SJSA1 (cell line): ENCODE measurements around the gene HNRNPUL1. TPM values are rescaled to one million over a fixed set of nuclear protein-coding genes. Genes with fewer than 3 reads are reported as not detected.
A peak's percentile ranks its signal among the peaks of the same experiment; 100 is the strongest.

ENCODE experiments used
- DNase-seq, 2 experiments: peaks; one replicate each; pipeline ENCODE4 v3.0.0-alpha.2; 2015 to 2020; ENCODE audit warnings: low spot score in 2 of 2, low read depth in 1 of 2
- H3K27ac ChIP-seq: fragments of 250-450 bp; sonication (Bioruptor Pico); 2 replicates; pipeline ENCODE4 v1.5.1; 2020; ENCODE audit warnings: mild to moderate bottlenecking, moderate library complexity
- H3K27me3 ChIP-seq: fragments of 250-450 bp; sonication (Bioruptor Pico); replicated peaks from 2 replicates; pipeline ENCODE4 v1.5.1; 2020; ENCODE audit warnings: mild to moderate bottlenecking, moderate library complexity
- H3K36me3 ChIP-seq: fragments of 250-450 bp; sonication (Bioruptor Pico); 2 replicates; pipeline ENCODE4 v1.5.1; 2020; ENCODE audit warnings: mild to moderate bottlenecking
- H3K4me1 ChIP-seq: fragments of 250-450 bp; sonication (Bioruptor Pico); replicated peaks from 2 replicates; pipeline ENCODE4 v1.6.1; 2021; ENCODE audit warnings: mild to moderate bottlenecking
- H3K4me3 ChIP-seq: fragments of 250-450 bp; sonication (Bioruptor Pico); 2 replicates; pipeline ENCODE4 v1.5.1; 2020; ENCODE audit warnings: mild to moderate bottlenecking
- H3K9me3 ChIP-seq: fragments of 250-450 bp; sonication (Bioruptor Pico); replicated peaks from 2 replicates; pipeline ENCODE4 v1.5.1; 2020; ENCODE audit warnings: mild to moderate bottlenecking
- total RNA-seq: library from RNA; depleted of rRNA; stranded (reverse); fragments of >200 nt; shearing (Covaris generic); gene quantifications from 2 replicates; pipeline ENCODE4 v1.2.3, GENCODE V29; 2014; rRNA removed

HNRNPUL1 gene
- 147 and 162 TPM in 2 replicates for total RNA-seq

DNA sequence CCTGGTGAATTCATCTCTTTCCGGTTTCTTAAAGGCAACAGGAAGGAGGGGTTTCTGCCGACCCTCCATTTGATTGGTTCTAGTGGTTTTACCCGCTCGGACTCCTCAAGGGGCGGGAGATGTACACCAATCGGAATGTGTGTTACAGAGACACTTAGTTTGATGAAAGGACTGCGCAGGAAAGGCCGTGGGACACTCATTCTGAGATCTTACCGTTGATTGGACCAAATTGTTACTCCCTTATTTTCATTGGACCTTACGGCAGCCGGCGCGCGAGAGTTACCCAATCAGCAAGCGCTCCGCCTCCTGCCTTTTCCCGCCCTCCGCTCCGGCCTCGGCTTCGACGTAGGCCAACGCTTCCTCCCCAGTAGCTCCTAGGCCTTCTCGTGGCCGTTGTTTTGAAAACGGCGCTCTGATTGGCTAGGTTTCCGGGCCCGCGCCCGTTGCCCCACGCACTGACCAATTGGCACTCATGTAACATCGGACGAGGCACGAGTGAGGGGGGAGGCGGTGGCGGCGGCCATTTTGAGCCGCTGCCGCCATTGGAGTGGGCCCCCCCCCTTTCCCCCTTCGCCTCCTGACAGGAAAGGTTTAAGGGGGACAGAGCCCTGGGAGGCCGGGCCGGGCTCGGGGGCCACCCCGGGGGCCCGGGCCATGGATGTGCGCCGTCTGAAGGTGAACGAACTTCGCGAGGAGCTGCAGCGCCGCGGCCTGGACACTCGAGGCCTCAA is at the start of gene HNRNPUL1:
HNRNPUL1 (plus strand) TSS at position 523 of the 731 bp plus-strand sequence; CDS start at position 655, 132 bp downstream.
- H3K9me3 ChIP-seq, result no peaks in the 10 kb centered on the region
- H3K36me3 ChIP-seq, result peaks cover 67% of the 10 kb centered on the region
- H3K4me3 ChIP-seq, result peak within 1 kb of the TSS; percentile 87
- peak within 1 kb of the TSS; percentile 95 for H3K27ac ChIP-seq
- peaks cover 23% of the 10 kb centered on the region for H3K4me1 ChIP-seq
- H3K27me3 ChIP-seq, result no peaks in the 10 kb centered on the region
- peak; percentile 99 to 100 for DNase-seq

DNA sequence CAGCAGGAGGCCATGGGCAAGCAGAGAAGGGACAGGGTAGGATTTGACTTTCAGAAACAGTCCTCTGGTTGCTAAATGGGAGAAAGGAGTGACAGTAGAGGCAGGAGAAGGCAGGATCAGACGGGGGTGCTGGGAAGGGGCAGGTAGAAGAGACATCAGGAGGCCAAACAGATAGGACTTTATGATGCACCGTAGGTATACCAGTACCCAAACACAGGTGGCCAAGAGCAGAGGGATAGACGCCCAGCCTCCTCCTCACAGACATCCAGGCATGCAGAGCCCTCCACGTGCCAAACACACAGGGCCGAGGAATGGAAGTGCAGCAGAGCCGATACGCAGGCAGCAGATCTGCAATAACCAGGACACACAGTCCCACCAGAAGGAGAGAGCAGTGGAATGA is 46.4 kb upstream of the HNRNPUL1 start:
- Histone ChIP-seq H3K4me1 (peaks cover 35% of the 10 kb centered on the region), H3K27ac (no peak overlapping the region), H3K9me3 (no peaks in the 10 kb centered on the region), H3K27me3 (no peaks in the 10 kb centered on the region), H3K36me3 (peaks cover 31% of the 10 kb centered on the region), H3K4me3 (no peak overlapping the region)
- no peak for DNase-seq

DNA sequence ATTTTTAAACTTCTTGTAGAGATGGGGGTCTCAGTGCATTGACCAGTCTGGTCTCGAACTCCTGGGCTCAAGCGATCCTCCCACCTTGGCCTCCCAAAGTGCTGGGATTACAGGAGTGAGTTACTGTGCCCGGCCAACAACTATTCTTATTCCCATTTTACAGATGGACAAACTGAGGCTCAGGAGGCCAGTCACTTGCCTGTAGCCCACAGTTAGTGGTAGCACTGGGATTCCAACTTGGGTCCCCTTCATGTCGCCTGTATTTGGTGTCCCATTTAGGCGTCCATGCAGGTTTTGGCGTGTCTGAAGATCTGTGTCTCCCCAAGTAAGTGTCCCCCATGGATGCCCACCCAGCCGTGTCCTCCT is 45.9 kb upstream of the HNRNPUL1 start:
- peaks cover 36% of the 10 kb centered on the region for H3K36me3 ChIP-seq
- peak overlapping the region; percentile 99; the same call in 1 of the 2 replicates for H3K27ac ChIP-seq
- H3K4me1 ChIP-seq, result peaks cover 40% of the 10 kb centered on the region
- H3K9me3 ChIP-seq, result no peaks in the 10 kb centered on the region
- peak overlapping the region; percentile 59 for H3K4me3 ChIP-seq
- H3K27me3 ChIP-seq, result no peaks in the 10 kb centered on the region
- DNase-seq, result no peak

DNA sequence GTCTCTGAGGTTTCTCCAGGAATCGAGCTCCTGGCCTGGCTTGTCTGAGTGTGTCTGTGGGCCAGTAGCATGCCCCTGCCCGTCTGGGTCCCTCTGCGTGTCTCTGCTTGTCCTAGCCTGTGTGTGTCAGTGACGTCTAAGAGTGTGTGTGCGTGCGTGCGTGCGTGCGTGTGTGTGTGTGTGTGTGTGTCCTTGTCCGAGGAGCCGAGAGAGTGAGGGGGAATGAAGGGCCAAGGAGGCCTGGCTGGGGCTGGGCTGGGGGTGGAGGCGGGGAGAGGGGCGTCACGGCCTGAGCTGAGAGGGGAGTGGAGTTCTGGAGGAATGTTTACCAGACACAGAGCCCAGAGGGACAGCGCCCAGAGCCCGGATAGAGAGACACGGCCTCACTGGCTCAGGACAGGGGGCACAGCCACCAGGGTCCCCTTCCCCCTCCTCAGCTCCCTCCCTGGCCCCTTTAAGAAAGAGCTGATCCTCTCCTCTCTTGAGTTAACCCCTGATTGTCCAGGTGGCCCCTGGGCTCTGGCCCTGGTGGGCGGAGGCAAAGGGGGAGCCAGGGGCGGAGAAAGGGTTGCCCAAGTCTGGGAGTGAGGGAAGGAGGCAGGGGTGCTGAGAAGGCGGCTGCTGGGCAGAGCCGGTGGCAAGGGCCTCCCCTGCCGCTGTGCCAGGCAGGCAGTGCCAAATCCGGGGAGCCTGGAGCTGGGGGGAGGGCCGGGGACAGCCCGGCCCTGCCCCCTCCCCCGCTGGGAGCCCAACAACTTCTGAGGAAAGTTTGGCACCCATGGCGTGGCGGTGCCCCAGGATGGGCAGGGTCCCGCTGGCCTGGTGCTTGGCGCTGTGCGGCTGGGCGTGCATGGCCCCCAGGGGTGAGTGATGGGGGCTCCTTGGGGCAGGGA is 45.3 kb upstream of the HNRNPUL1 start, which contains the start of gene AXL:
AXL (plus strand) TSS at position 609 of the 893 bp plus-strand sequence; CDS start at position 779, 170 bp downstream.
- no peaks in the 10 kb centered on the region for H3K9me3 ChIP-seq
- no peaks in the 10 kb centered on the region for H3K27me3 ChIP-seq
- peaks cover 46% of the 10 kb centered on the region for H3K4me1 ChIP-seq
- peak; percentile 78 to 83 for DNase-seq
- H3K36me3 ChIP-seq, result peaks cover 39% of the 10 kb centered on the region
- peak within 1 kb of the TSS; percentile 99 for H3K27ac ChIP-seq
- peak within 1 kb of the TSS; percentile 59 for H3K4me3 ChIP-seq

DNA sequence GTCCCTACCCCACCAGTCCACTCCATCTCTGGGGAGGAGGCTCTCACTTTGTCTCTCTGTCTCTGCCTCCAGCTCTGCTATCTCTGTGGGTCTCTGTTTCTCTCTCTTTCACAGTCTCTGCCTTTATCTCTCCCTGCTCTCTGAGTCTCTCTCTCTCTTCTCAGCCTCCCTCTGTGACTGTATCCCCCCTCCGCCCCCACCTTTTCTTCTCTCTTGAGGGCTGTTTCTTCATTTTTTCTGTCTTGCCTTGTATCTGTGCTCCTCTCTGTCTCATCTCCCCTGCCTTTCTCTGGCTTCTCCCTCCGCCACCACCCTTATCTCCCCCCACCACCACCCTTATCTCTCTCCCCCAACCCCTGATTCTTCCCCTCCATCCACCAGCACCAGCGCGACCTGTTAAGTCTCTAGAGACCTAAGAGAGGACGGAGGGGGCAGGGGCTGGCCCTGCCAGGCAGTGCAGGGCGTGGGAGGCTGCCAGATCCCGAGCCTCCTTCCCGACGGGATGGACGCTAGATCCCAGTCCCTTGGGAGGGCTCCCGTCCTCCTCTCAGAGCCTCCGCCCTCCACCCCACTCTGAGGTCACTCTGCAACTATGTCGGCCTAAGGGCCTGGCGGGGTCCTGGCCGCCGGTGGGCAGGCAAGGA is 44.1 kb upstream of the HNRNPUL1 start:
- DNase-seq, result peak; percentile 71 to 86
- Histone ChIP-seq H3K4me1 (peaks cover 58% of the 10 kb centered on the region), H3K36me3 (peaks cover 51% of the 10 kb centered on the region), H3K4me3 (peak overlapping the region; percentile 59), H3K27me3 (no peaks in the 10 kb centered on the region), H3K27ac (peak overlapping the region; percentile 99), H3K9me3 (no peaks in the 10 kb centered on the region)

DNA sequence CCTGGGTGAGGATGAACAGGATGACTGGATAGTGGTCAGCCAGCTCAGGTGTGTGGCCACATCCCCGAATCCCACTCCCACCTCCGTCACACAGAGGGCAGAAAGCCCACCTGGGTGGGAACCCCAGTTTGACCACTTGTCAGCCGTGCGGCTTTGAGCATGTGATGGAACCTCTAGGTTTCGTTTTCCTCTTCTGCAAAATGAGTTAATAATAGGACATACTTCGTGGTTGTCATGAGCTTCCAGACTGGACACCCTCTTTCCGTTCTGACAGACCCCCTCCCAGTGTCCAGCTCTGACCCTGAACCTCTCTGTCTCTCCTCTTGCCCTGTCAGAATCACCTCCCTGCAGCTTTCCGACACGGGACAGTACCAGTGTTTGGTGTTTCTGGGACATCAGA is 43.4 kb upstream of the HNRNPUL1 start:
- Histone ChIP-seq H3K36me3 (peaks cover 55% of the 10 kb centered on the region), H3K9me3 (no peaks in the 10 kb centered on the region), H3K27ac (peak overlapping the region; percentile 99), H3K4me1 (peaks cover 64% of the 10 kb centered on the region), H3K4me3 (peak overlapping the region; percentile 59), H3K27me3 (no peaks in the 10 kb centered on the region)
- DNase-seq, result no peak

DNA sequence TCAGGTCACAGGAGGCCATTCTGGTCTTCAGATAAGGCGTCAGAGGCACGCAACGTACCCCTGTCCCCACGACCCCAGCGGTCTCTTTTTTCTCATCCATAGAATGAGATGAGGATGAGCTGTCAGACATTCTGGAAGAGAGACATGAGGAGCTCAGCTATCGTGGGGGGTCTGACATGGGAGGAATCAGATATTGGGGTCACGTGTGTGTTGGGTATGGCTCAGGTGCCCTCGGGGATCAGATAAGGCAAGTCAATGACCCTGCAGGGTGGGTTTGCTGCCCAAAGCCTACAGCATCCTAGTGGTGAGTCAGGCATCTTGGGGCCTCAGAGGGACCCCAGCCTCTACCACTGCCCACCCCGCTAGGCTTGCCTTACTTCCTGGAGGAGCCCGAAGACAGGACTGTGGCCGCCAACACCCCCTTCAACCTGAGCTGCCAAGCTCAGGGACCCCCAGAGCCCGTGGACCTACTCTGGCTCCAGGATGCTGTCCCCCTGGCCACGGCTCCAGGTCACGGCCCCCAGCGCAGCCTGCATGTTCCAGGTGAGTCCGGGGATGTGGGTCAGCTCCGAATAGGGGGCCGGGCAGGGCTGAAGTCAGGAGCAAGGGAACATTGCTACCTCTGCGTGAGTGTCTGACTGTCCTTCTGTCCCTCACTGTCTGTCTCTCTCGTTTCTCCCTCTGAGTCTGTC is 42.5 kb upstream of the HNRNPUL1 start:
- Histone ChIP-seq H3K27me3 (no peaks in the 10 kb centered on the region), H3K36me3 (peaks cover 58% of the 10 kb centered on the region), H3K9me3 (no peaks in the 10 kb centered on the region), H3K4me1 (peaks cover 73% of the 10 kb centered on the region), H3K4me3 (no peak overlapping the region), H3K27ac (peak overlapping the region; percentile 99)
- DNase-seq, result no peak

DNA sequence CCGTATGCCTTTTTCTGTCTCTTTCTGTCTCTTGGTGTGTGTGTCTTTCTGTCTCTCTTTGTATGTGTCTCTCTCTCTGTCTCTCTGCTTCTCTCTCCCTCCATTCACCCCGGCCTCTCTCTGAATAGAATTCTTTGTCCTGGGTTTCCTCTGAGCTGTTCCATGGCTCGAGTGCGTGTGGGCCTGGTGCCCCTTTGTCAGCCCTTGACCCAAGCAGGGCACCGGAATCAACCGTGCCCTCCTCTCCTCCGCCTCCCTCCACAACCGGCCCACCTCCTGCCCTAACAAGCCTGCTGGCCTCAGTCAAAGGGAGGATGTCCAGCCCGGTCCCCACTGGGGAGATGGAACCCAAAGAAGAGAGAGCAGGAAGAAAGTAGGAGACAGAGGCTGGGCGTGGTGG is 41.9 kb upstream of the HNRNPUL1 start:
- no peaks in the 10 kb centered on the region for H3K27me3 ChIP-seq
- no peak for DNase-seq
- H3K4me1 ChIP-seq, result peaks cover 78% of the 10 kb centered on the region
- no peak overlapping the region for H3K4me3 ChIP-seq
- peaks cover 63% of the 10 kb centered on the region for H3K36me3 ChIP-seq
- peak overlapping the region; percentile 99 for H3K27ac ChIP-seq
- H3K9me3 ChIP-seq, result no peaks in the 10 kb centered on the region

DNA sequence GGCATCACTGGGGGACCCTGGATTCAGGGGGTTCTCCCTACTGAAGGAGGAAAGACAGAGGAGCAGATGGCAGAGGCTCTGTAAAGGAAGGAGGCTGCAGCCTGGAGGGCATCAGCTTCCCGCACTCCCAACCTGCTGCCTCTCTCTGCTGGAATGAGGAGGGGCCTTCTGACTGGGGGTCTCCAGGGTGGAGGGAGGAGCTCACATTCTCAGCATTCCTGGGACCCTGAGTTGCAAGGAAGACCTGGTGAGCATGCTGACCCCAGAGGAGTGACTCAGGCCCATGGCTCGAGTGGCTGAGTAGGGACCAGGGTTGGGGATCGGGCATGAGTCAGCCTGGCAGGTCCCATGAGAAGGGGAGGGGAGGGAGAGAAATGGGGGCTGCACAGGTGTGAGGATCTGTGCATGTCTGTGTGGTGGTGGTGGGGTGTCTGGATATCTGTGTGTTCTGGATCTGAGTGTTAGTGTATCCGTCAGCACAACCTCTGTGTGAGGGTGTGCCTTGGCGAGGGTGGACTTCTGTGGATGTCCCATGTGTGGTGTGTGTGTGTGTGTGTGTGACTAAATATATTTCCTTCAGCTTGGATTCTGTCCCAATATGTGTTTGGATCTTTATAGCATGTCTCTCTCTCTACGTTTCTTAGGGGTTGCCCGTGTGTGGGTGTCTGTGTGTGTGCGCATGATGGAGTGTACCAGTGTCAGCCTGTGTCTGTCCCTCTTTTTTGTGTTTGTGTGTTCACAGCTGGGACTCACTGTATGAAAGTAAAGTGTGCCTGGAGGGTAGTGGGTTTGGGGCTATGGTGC is 40.5 kb upstream of the HNRNPUL1 start:
- peaks cover 86% of the 10 kb centered on the region for H3K4me1 ChIP-seq

DNA sequence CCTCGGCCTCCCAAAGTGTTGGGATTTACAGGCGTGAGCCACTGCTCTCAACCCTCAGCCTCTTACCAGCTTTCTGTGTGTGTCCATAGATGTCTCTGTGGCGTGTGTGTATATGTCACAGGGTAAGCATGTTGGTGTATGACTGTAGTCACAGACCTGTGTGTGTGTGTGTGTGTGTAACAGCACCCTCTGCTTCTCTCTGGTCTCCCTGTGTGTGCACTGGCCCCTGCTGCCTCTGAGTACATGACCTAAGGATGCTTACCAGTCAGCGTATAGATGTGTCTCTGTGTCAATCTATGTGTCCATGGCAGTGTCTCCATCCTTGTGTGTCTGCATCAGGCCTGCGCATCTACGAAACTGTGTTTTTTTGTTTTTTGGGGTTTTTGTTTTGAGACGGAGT is 39.5 kb upstream of the HNRNPUL1 start:
- Histone ChIP-seq H3K27ac (peak overlapping the region; percentile 99), H3K9me3 (no peaks in the 10 kb centered on the region), H3K36me3 (peaks cover 79% of the 10 kb centered on the region), H3K4me3 (no peak overlapping the region), H3K27me3 (no peaks in the 10 kb centered on the region), H3K4me1 (peaks cover 87% of the 10 kb centered on the region)
- DNase-seq, result peak in 1 of 2 experiments; percentile 20

More for the DNA sequence above, 40.5 kb upstream of the HNRNPUL1 start:
- Histone ChIP-seq H3K36me3 (peaks cover 74% of the 10 kb centered on the region), H3K27ac (peak overlapping the region; percentile 99), H3K27me3 (no peaks in the 10 kb centered on the region), H3K4me3 (no peak overlapping the region), H3K9me3 (no peaks in the 10 kb centered on the region)
- peak; percentile 95 to 98 for DNase-seq

DNA sequence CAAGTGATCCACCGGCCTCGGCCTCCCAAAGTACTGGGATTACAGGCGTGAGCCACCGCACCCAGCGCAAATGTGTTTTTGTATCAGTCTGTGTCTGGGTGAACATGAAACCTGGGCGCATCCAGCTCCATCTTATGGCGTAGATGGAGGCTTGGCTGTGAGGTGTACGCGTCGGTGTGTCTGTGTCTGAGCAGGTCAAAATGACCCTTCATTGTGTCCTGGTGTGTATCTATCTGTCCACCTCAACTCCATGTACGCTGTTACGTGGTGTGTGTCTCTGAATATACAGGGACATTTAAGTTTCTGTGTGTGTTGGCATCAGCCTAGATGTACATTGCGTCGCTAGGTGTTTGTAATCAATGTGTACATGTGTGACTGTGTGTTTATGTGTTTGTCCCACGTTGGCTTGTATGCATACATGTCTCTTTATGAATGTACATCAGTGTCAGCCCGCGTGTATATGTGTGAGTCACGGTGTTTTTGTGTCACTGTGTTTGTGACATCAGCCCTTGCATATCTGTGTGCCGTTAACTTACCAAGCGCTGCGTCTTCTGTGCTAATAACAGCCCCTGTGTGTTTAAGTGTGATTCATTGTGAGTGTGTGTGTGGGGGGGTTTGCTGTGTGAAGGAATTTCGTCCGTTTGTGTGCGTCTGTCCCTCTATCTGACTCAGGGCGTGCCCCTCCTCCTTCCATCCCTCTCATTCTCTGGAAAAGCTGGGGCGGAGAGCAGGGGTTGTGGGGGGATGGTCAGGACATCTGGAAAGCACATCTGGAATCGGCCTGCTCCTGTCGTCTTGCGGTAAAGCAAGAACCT is 38.7 kb upstream of the HNRNPUL1 start:
- Histone ChIP-seq H3K4me3 (peak overlapping the region; percentile 31), H3K27me3 (no peaks in the 10 kb centered on the region), H3K36me3 (peaks cover 78% of the 10 kb centered on the region), H3K27ac (peak overlapping the region; percentile 99), H3K9me3 (no peaks in the 10 kb centered on the region), H3K4me1 (peaks cover 89% of the 10 kb centered on the region)
- DNase-seq, result peak; percentile 98 to 100
